HEK293T (cell line): ENCODE results near the gene DNAJC5.
"Not testable (repeated sequence)": the region's sequence is repeated elsewhere in the genome, so short reads cannot be mapped to it uniquely, and the experiment has no call there.

Source experiments
- CTCF ChIA-PET: fragments of 350-600 bp; formaldehyde crosslinking; extraction: SDS; loops from one replicate; lab custom pipeline; 2021; ENCODE audit warnings: antibody characterized with exemption, inconsistent platforms; lab: Yijun Ruan, JAX
- POLR2A ChIA-PET: fragments of 350-600 bp; formaldehyde crosslinking; extraction: SDS; loops from one replicate; lab custom pipeline; 2020; ENCODE audit warnings: antibody characterized with exemption, inconsistent platforms; lab: Yijun Ruan, JAX
- DNase-seq: peaks from one replicate; pipeline ENCODE4 v3.0.0; 2012; ENCODE audit warnings: mixed read lengths; ENCODE audit errors: extremely low spot score
- ARNT ChIP-seq: fragments of 450-650 bp; IDR thresholded peaks from 2 replicates; pipeline ENCODE4 v1.6.1; 2017; ENCODE audit warnings: mild to moderate bottlenecking
- BHLHE40 ChIP-seq: fragments of 450-650 bp; IDR thresholded peaks from 2 replicates; pipeline ENCODE4 v1.6.1; 2016; ENCODE audit warnings: mild to moderate bottlenecking, moderate library complexity, borderline replicate concordance
- CTBP1 ChIP-seq: fragments of 450-650 bp; IDR thresholded peaks from 2 replicates; pipeline ENCODE4 v1.6.1; 2016; ENCODE audit warnings: borderline replicate concordance
- ELF4 ChIP-seq: fragments of 450-650 bp; IDR thresholded peaks from 2 replicates; pipeline ENCODE4 v1.6.1; 2017; ENCODE audit warnings: antibody characterized with exemption
- FOXA1 ChIP-seq: fragments of 450-650 bp; IDR thresholded peaks from 2 replicates; pipeline ENCODE4 v1.6.1; 2016; ENCODE audit warnings: mild to moderate bottlenecking
- FOXK2 ChIP-seq: fragments of 450-650 bp; IDR thresholded peaks from 2 replicates; pipeline ENCODE4 v1.6.1; 2016; ENCODE audit warnings: mild to moderate bottlenecking
- FOXM1 ChIP-seq: fragments of 450-650 bp; IDR thresholded peaks from 2 replicates; pipeline ENCODE4 v1.6.1; 2017; ENCODE audit warnings: mild to moderate bottlenecking, borderline replicate concordance
- HDGF ChIP-seq: fragments of 450-650 bp; IDR thresholded peaks from 2 replicates; pipeline ENCODE4 v1.6.1; 2017; ENCODE audit warnings: antibody characterized with exemption, borderline replicate concordance
- L3MBTL2 ChIP-seq: fragments of 450-650 bp; conservative IDR thresholded peaks from 2 replicates; pipeline ENCODE4 v1.6.1; 2016; ENCODE audit warnings: mild to moderate bottlenecking
- LEF1 ChIP-seq: fragments of 450-650 bp; IDR thresholded peaks from 2 replicates; pipeline ENCODE4 v1.6.1; 2017; ENCODE audit warnings: mild to moderate bottlenecking, borderline replicate concordance
- NFRKB ChIP-seq: fragments of 450-650 bp; IDR thresholded peaks from 2 replicates; pipeline ENCODE4 v1.6.1; 2016; ENCODE audit warnings: mild to moderate bottlenecking, moderate library complexity
- SP1 ChIP-seq: fragments of 450-650 bp; IDR thresholded peaks from 2 replicates; pipeline ENCODE4 v1.6.1; 2017
- SUZ12 ChIP-seq: fragments of 450-650 bp; IDR thresholded peaks from 2 replicates; pipeline ENCODE4 v1.6.1; 2016; ENCODE audit warnings: mild to moderate bottlenecking
- TARDBP ChIP-seq: fragments of 450-650 bp; IDR thresholded peaks from 2 replicates; pipeline ENCODE4 v1.6.1; 2016
- ZNF384 ChIP-seq: fragments of 450-650 bp; IDR thresholded peaks from 2 replicates; pipeline ENCODE4 v1.6.1; 2016
- TF ChIP-seq, protein P1 (sequence below): fragments of 450-650 bp; IDR thresholded peaks from 2 replicates; pipeline ENCODE4 v1.6.1; 2016

DNAJC5 gene

DNA sequence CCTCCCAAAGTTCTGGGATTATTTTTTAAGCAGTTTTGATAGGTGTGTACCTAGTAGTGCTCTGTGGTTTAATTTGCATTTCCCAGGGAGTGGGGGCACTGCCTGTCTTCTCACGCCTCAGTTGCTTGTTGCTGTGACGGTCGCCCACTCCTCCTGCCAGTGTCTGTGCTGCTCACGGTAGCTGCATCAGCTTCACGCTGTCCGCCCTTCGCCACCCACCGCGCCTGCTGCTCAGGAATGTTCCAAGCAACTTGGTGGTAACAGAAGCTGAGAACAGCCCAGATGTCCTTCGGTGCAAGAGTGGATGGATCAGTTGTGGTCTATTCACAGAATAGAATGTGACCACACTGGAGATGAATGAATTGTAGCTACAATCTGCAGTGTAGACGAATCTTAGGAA lies 22.9 kb downstream of the DNAJC5 start:
- CTCF ChIA-PET: interaction anchor here (0.5 kb wide), 1 partner anchor 12 kb away, joined by 4 read pairs; no protein-coding TSS in a partner anchor
- no peak for TF ChIP-seq ELF4
- no peak for TF ChIP-seq NFRKB
- DNase-seq: no peak
- POLR2A ChIA-PET: no interaction called here

DNA sequence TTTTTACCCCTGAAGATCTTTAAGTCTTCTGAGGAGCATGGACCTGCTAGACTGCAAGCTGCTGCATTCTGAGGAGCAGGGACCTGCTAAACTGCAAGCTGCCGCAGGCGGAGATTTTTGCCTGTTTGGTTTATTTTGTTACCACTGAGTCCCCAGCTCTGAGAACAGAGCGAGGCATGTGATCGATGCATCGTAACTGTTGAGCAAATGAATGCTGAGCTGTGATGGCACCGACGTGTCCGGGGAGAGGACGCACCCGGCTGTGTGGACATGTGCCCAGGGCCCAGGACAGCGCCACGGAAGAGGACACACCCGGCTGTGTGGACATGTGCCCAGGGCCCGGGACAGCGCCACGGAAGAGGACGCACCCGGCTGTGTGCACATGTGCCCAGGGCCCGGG lies 24.2 kb downstream of the DNAJC5 start:
- CTCF ChIA-PET: no interaction called here
- no peak for TF ChIP-seq TARDBP
- TF ChIP-seq HDGF: no peak
- TF ChIP-seq NFRKB: no peak
- no peak for TF ChIP-seq L3MBTL2
- no peak for TF ChIP-seq FOXM1
- no peak for TF ChIP-seq ELF4
- no peak for TF ChIP-seq BHLHE40

DNA sequence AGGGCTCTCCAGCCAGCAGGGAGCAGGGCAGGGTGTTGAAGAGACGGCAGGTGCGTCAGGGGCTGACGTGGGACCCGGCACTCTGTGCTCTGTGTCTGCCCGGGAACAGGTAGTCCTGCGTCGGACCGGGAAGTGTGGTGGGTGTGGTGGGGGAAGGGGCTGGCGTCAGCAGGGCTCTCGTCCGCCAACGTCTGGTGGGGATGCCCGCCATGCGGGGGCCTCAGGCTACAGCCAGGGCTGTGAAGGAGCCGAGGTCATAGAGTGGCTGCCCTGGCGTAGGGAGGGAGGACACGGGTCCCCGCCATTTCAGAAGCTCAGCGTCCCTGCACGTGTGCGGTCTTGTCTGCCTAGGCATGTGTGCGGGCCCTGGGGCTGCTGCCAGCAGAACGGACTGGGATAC lies 25.3 kb downstream of the DNAJC5 start:
- ChIA-PET CTCF (no interaction called here), POLR2A (no interaction called here)
- TF ChIP-seq FOXA1: no peak
- TF ChIP-seq, protein P1, sequence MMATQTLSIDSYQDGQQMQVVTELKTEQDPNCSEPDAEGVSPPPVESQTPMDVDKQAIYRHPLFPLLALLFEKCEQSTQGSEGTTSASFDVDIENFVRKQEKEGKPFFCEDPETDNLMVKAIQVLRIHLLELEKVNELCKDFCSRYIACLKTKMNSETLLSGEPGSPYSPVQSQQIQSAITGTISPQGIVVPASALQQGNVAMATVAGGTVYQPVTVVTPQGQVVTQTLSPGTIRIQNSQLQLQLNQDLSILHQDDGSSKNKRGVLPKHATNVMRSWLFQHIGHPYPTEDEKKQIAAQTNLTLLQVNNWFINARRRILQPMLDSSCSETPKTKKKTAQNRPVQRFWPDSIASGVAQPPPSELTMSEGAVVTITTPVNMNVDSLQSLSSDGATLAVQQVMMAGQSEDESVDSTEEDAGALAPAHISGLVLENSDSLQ: no peak
- no peak for TF ChIP-seq SUZ12
- TF ChIP-seq LEF1: no peak
- TF ChIP-seq L3MBTL2: no peak
- no peak for TF ChIP-seq ZNF384
- TF ChIP-seq NFRKB: no peak
- TF ChIP-seq FOXM1: no peak
- no peak for TF ChIP-seq SP1
- no peak for TF ChIP-seq ELF4
- no peak for TF ChIP-seq FOXK2
- TF ChIP-seq BHLHE40: no peak
- TF ChIP-seq ARNT: no peak
- TF ChIP-seq HDGF: no peak
- TF ChIP-seq TARDBP: no peak
- TF ChIP-seq CTBP1: no peak
- DNase-seq: no peak

More for the DNA sequence above, 24.2 kb downstream of the DNAJC5 start:
- no peak for DNase-seq
- POLR2A ChIA-PET: no interaction called here

- no peak for TF ChIP-seq L3MBTL2
- TF ChIP-seq SP1: no peak
- TF ChIP-seq ELF4: no peak
- DNase-seq: no peak
- ChIA-PET CTCF (no interaction called here), POLR2A (interaction anchor here (0.8 to 0.9 kb wide), 2 partner anchors 33 to 57 kb away, joined by 3 read pairs; partner anchors contain the start of gene UCKL1)
Measured at GRCh38 chr20:63923651-63924050, 28.7 kb downstream of the DNAJC5 start.

GRCh38 chr20:63924241-63924640 lies 29.3 kb downstream of the DNAJC5 start:
- no peak for DNase-seq
- TF ChIP-seq ARNT (no peak), ELF4 (no peak), CTBP1 (no peak), NFRKB (no peak), SP1 (no peak), L3MBTL2 (no peak), FOXM1 (no peak), ZNF384 (no peak), SUZ12 (no peak)
- TF ChIP-seq, protein P1: no peak
- POLR2A ChIA-PET: no interaction called here
- CTCF ChIA-PET: no interaction called here

DNA sequence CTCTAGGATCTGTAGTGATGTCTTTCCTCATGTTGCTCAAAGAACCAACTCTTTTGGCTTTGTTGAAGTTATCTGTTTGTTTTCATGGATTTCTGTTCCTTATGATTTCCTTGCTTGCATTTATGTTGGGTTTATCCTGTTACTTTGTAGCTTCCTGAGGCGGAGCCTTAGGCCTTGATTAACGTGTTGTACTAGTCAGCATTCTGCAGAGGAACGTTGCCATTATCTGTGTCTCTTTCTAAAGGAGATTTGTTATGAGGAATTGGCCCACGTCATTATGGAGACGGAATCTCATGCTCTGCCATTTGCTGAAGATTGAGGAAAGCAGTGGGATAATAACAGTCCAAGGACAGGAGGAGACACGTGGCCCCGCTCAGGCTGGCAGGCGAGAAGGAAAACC lies 31.4 kb downstream of the DNAJC5 start:
- DNase-seq: no peak
- ChIA-PET CTCF (interaction anchor here (1.4 kb wide), 1 partner anchor 8 kb away, joined by 3 read pairs; no protein-coding TSS in a partner anchor), POLR2A (interaction anchor here (0.9 kb wide), 1 partner anchor 15 kb away, joined by 3 read pairs; no protein-coding TSS in a partner anchor)
- TF ChIP-seq CTBP1: no peak
- TF ChIP-seq ELF4: no peak
- TF ChIP-seq NFRKB: no peak
- no peak for TF ChIP-seq BHLHE40
- TF ChIP-seq SP1: no peak
- no peak for TF ChIP-seq ZNF384
- TF ChIP-seq L3MBTL2: no peak

GRCh38 chr20:63929071-63929470 lies 34.1 kb downstream of the DNAJC5 start:
- POLR2A ChIA-PET: no interaction called here

DNA sequence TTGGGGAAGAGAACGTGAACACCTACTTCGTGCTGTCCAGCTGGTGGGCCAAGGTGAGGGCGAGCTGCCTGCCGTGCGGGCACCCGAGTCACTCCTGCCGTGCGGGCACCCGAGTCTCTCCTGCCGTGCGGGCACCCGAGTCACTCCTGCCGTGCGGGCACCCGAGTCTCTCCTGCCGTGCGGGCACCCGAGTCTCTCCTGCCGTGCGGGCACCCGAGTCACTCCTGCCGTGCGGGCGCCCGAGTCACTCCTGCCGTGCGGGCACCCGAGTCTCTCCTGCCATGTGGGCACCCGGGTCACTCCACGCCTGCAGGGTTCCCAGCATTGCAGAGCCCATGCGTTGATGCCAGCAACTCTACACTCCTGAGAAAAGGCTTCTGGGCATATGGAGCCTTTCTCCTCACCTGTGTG lies 34.6 kb downstream of the DNAJC5 start:
- POLR2A ChIA-PET: not testable (repeated sequence)
- CTCF ChIA-PET: interaction anchor here (0.6 kb wide), 1 partner anchor 12 kb away, joined by 4 read pairs; no protein-coding TSS in a partner anchor

More at GRCh38 chr20:63929071-63929470, 34.1 kb downstream of the DNAJC5 start:
- no peak for DNase-seq
- CTCF ChIA-PET: no interaction called here
- TF ChIP-seq TARDBP: no peak
- TF ChIP-seq L3MBTL2: no peak
- TF ChIP-seq LEF1: no peak
- no peak for TF ChIP-seq ZNF384
- no peak for TF ChIP-seq FOXM1
- TF ChIP-seq ELF4: no peak
- no peak for TF ChIP-seq FOXK2
- no peak for TF ChIP-seq HDGF
- no peak for TF ChIP-seq SP1
- no peak for TF ChIP-seq BHLHE40
- TF ChIP-seq, protein P1: no peak
- no peak for TF ChIP-seq ARNT
- no peak for TF ChIP-seq FOXA1
- TF ChIP-seq SUZ12: no peak
- TF ChIP-seq NFRKB: no peak
- no peak for TF ChIP-seq CTBP1

More for the DNA sequence above, 34.6 kb downstream of the DNAJC5 start:
- DNase-seq: not testable (repeated sequence)
